AG04449 (cell line): ENCODE results near the gene PSMG1.
"Not testable (repeated sequence)": the region's sequence is repeated elsewhere in the genome, so short reads cannot be mapped to it uniquely, and the experiment has no call there.

Experiments
- CTCF ChIA-PET: fragments of 350-600 bp; formaldehyde crosslinking; extraction: SDS; loops from one replicate; lab custom pipeline; 2021; ENCODE audit warnings: antibody characterized with exemption; lab: Yijun Ruan, JAX
- POLR2A ChIA-PET: fragments of 400-600, 350-600 bp; formaldehyde crosslinking; extraction: SDS; loops from one replicate; lab custom pipeline; 2020; ENCODE audit warnings: antibody characterized with exemption, inconsistent platforms; lab: Yijun Ruan, JAX
- DNase-seq: peaks from one replicate; pipeline ENCODE4 v3.0.0-alpha.2; 2010; ENCODE audit warnings: low read depth, low spot score
- H3K4me3 ChIP-seq: 2 replicates; pipeline ENCODE4 v1.5.1; 2011; ENCODE audit warnings: low read depth, mild to moderate bottlenecking, control low read depth, low read length
- CTCF ChIP-seq: IDR thresholded peaks from one replicate; pipeline ENCODE4 v1.5.1; 2011; ENCODE audit warnings: mild to moderate bottlenecking, moderate library complexity, low read length, control low read depth, inconsistent platforms; ENCODE audit not compliant: insufficient read depth; ENCODE audit errors: missing control alignments

PSMG1 gene

GRCh38 chr21:39136711-39137110, 46.5 kb downstream of the PSMG1 start:
- no peak overlapping the region for H3K4me3 ChIP-seq
- CTCF ChIA-PET: interaction anchor here (0.6 to 6.2 kb wide), 20 partner anchors 11 to 780 kb away, joined by 3 to 102 read pairs (median 6); no protein-coding TSS in a partner anchor
- POLR2A ChIA-PET: no interaction called here
- DNase-seq: no peak
- TF ChIP-seq CTCF: no peak

- DNase-seq, H3K4me3 ChIP-seq, POLR2A ChIA-PET: not testable (repeated sequence)
- CTCF ChIA-PET: interaction anchor here (1.2 to 6.2 kb wide), 6 partner anchors 10 to 402 kb away, joined by 3 to 102 read pairs (median 6); no protein-coding TSS in a partner anchor
- peak; percentile 34 for TF ChIP-seq CTCF
Measured at GRCh38 chr21:39136138-39136537, 47.1 kb downstream of the PSMG1 start.

- no peak for DNase-seq
- no peak overlapping the region for H3K4me3 ChIP-seq
- ChIA-PET CTCF (interaction anchor here (1.2 to 6.2 kb wide), 2 partner anchors 310 to 401 kb away, joined by 3 to 102 read pairs; no protein-coding TSS in a partner anchor), POLR2A (no interaction called here)
- TF ChIP-seq CTCF: no peak
Measured at GRCh38 chr21:39134288-39134810, 48.9 kb downstream of the PSMG1 start.

GRCh38 chr21:39132248-39132647, 51.0 kb downstream of the PSMG1 start:
- ChIA-PET CTCF (interaction anchor here (0.8 to 6.2 kb wide), 5 partner anchors 8 to 463 kb away, joined by 3 to 102 read pairs (median 5); no protein-coding TSS in a partner anchor), POLR2A (no interaction called here)
- H3K4me3 ChIP-seq: no peak overlapping the region
- no peak for TF ChIP-seq CTCF
- no peak for DNase-seq

GRCh38 chr21:39131791-39132190, 51.5 kb downstream of the PSMG1 start:
- no peak for DNase-seq
- POLR2A ChIA-PET: no interaction called here
- no peak for TF ChIP-seq CTCF
- no peak overlapping the region for H3K4me3 ChIP-seq
- CTCF ChIA-PET: interaction anchor here (0.8 to 2.5 kb wide), 2 partner anchors 399 to 462 kb away, joined by 4 to 10 read pairs; no protein-coding TSS in a partner anchor

GRCh38 chr21:39127506-39127905, 55.7 kb downstream of the PSMG1 start:
- TF ChIP-seq CTCF: no peak
- H3K4me3 ChIP-seq: no peak overlapping the region
- POLR2A ChIA-PET: no interaction called here
- no peak for DNase-seq
- CTCF ChIA-PET: interaction anchor here (0.8 to 5.1 kb wide), 7 partner anchors 12 to 398 kb away, joined by 3 to 52 read pairs (median 6); no protein-coding TSS in a partner anchor
